Body of pancreas (tissue), 4 donors: ENCODE measurements around the gene KRTCAP2.
"Not testable (repeated sequence)": the region's sequence is repeated elsewhere in the genome, so short reads cannot be mapped to it uniquely, and the experiment has no call there.

Source experiments
- CTCF ChIP-seq, 7 experiments: fragments of 450-650 bp in 4 of 7; fragments of 200-600 bp in 3 of 7; sonication (generic) in 3 of 7; IDR thresholded peaks; one replicate each; pipeline ENCODE4 v1.5.1; 2016 to 2019; ENCODE audit warnings: antibody characterized with exemption in 7 of 7
- POLR2A ChIP-seq, 3 donors: fragments of 450-650 bp; IDR thresholded peaks; one replicate each; pipeline ENCODE4 v1.6.1; 2016; ENCODE audit warnings: antibody characterized with exemption in 3 of 3, mild to moderate bottlenecking in 2 of 3

GRCh38 chr1:155155996-155156643 is 17.0 kb downstream of the KRTCAP2 start:
- not testable (repeated sequence) for TF ChIP-seq CTCF, POLR2A (IDR thresholded peaks at IDR 0.05)
